ENCODE measurements around the gene CHCHD10.
"Not testable (repeated sequence)": the region's sequence is repeated elsewhere in the genome, so short reads cannot be mapped to it uniquely, and the experiment has no call there.

The CHCHD10 gene

DNA sequence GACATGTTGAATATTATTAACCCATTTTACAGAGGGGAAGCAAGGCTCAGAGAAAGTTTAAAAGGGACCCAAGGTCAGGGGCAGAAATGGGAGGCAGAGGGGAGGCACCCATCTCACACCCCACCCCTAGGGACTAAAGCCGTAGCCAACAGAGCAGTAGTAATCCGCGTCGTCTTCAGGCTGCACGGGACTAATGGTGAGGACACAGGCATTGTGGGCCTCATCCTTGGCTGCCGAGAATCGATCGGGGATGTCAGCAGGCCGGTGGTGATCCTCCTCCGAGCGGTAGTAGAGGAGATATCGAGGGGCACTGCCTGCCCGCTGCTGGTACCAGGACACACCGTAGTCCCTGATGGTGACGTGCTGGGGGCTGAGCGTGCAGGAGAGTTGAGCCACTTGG, 15.0 kb downstream of the CHCHD10 start:
- H3K4me1 Mint-ChIP-seq (ENCODE audit: low read depth): peaks cover 19% of the 10 kb centered on the region
- no peaks in the 10 kb centered on the region for H3K27me3 Mint-ChIP-seq
- H3K9me3 Mint-ChIP-seq: no peaks in the 10 kb centered on the region
- H3K27ac Mint-ChIP-seq: no peak overlapping the region
- H3K36me3 Mint-ChIP-seq (ENCODE audit: low read depth): peaks cover 4% of the 10 kb centered on the region
- no peak for DNase-seq
- H3K4me3 Mint-ChIP-seq: no peak overlapping the region

DNA sequence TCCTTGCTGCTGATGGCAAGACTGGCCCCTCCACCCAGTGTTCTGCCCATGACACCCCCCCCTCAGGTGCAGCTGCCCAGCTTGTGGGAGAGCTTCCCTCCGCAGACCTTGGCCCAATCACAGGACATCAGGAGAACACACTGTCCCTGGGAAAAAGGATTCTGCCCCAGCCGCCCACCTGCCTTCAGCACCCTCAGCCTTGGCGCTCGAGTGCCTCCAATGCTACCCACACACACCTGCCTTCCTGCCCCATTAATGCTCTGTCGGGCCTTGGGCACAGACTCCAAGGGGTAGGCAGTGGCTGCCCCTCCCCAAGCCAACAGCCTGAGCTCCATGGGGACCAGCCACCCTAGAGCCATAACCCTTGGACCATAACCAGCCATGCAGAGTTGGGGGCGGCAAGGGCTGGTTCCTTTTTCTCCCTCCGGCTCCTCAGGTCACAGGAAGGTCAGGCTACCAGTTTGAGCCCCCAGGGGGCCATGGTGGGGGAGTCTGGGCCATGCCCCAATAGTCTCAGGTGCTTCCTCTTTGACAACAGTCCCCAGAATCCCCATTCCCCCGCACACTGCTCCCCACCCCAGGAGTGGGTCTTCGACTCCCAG, 15.6 kb downstream of the CHCHD10 start:
- Mint-ChIP-seq H3K4me1 (ENCODE audit: low read depth) (peaks cover 19% of the 10 kb centered on the region), H3K27me3 (no peaks in the 10 kb centered on the region), H3K27ac (peak overlapping the region; percentile 83), H3K36me3 (ENCODE audit: low read depth) (peaks cover 4% of the 10 kb centered on the region), H3K4me3 (peak overlapping the region; percentile 80), H3K9me3 (no peaks in the 10 kb centered on the region)
- DNase-seq: no peak

DNA sequence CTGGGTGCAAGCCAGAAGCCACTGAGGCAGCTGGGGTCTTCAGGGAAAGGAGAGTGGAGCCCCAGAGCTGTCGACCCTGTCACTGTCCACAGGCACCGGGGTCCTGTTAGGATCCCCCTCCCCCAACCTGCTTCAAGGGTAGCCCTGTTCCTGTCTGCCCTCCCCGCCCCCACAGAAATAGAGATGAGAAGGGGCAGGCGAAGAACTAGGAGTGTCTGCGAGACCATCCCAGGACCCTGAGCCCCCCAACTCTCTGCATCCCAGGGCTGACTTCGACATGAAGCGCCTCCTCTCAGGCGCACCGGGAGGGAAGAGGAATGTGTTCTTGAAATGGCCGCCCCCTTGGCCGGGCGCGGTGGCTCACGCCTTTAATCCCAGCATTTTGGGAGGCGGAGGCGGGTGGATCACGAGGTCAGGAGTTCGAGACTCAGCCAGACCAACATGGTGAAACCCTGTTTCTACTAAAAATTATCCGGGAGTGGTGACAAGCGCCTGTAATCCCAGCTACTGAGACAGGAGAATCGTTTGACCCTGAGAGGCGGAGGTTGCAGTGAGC, 16.3 kb downstream of the CHCHD10 start:
- H3K4me3 Mint-ChIP-seq: peak overlapping the region; percentile 80
- no peak for DNase-seq
- no peaks in the 10 kb centered on the region for H3K27me3 Mint-ChIP-seq
- H3K36me3 Mint-ChIP-seq (ENCODE audit: low read depth): peaks cover 4% of the 10 kb centered on the region
- no peaks in the 10 kb centered on the region for H3K9me3 Mint-ChIP-seq
- peaks cover 19% of the 10 kb centered on the region for H3K4me1 Mint-ChIP-seq (ENCODE audit: low read depth)
- peak overlapping the region; percentile 87 for H3K27ac Mint-ChIP-seq

DNA sequence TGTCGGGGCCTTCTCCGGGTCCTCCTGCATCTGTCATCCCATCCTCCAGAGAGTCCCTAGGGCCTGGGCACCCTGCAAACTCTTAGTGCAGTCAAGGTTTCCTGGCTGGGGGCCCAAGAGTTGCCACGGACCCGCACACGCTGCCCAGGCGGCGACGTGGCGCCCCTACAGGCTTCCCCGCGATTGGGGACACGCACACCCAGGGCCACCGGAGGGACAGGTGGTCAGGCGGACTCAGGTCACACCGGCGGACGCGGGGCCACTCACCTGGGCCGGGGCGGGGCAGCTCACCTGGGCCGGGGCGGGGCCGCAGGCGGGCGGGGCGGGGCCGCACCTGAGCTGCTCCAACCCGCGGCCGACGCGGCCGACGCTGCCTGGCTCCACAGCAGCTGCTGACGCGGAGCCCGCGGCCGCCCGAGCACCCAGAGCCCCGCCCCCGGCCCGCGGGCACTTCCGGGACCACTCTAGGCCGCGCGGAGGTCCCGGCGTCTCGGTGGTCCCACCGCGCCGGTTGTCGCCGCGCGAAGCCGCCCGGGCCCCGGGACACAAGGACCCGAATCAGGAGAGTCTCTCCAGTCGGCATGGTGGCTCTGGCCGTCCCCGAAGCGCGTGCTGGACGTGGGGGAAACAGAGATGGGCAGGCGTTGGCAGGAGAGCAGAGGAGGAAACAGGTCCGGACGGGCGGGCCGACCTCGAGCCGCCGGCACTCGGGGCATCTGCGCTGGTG, 16.9 kb downstream of the CHCHD10 start, which contains the start of gene ZNF70:
ZNF70 (minus strand) TSS at position 399 of the 727 bp plus-strand sequence. CDS start 5,972 bp downstream, outside the sequence.
- peak within 1 kb of the TSS; percentile 87 for H3K27ac Mint-ChIP-seq
- peak within 1 kb of the TSS; percentile 83 for H3K4me3 Mint-ChIP-seq
- no peaks in the 10 kb centered on the region for H3K9me3 Mint-ChIP-seq
- peak; percentile 89 for DNase-seq
- peaks cover 19% of the 10 kb centered on the region for H3K4me1 Mint-ChIP-seq (ENCODE audit: low read depth)
- peaks cover 4% of the 10 kb centered on the region for H3K36me3 Mint-ChIP-seq (ENCODE audit: low read depth)
- H3K27me3 Mint-ChIP-seq: no peaks in the 10 kb centered on the region

DNA sequence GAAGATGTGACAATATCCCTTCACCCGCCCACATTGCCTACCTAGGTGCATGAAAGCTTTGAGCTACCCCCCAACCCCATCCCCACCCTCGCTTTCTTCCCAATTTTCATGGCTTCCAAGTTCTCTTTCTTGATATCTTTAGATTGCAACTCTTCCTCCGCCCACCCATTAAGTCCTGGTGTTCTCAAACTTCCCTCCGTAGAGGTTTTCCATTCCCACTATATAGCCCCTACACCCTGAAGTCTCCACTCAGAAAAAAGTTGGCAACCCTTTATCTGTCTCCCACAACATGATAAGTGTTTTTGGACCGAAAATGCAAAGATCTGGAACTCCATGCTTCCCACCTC, 17.4 kb downstream of the CHCHD10 start:
- peak overlapping the region; percentile 71 for H3K27ac Mint-ChIP-seq
- no peak for DNase-seq
- H3K4me1 Mint-ChIP-seq (ENCODE audit: low read depth): peaks cover 19% of the 10 kb centered on the region
- H3K9me3 Mint-ChIP-seq: no peaks in the 10 kb centered on the region
- peak overlapping the region; percentile 83 for H3K4me3 Mint-ChIP-seq
- peaks cover 6% of the 10 kb centered on the region for H3K36me3 Mint-ChIP-seq (ENCODE audit: low read depth)
- H3K27me3 Mint-ChIP-seq: no peaks in the 10 kb centered on the region

DNA sequence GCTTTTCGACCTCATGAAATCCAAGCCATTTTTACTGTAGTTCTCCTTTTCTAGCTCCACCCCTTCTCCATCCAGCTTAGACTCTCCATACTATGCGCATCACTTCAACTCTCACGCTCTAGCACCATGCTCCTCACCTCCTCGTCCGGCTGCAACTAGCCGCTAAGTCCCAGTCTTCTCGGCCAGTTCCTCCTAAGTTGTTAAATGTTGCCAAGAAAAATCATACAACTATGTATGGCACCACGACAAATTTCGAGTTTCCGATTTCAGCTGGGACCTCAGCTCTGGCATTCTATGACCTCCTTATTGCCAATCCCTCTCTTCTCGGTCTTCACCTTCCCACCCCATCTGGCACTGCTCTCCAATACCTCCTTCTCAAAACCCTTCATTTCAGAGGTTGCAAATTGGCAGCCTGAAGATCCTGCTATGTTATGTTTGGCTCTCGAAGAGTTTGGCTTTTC, 17.9 kb downstream of the CHCHD10 start:
- H3K36me3 Mint-ChIP-seq (ENCODE audit: low read depth): peaks cover 11% of the 10 kb centered on the region
- H3K27ac Mint-ChIP-seq: no peak overlapping the region
- peak overlapping the region; percentile 83 for H3K4me3 Mint-ChIP-seq
- H3K4me1 Mint-ChIP-seq (ENCODE audit: low read depth): peaks cover 19% of the 10 kb centered on the region
- H3K9me3 Mint-ChIP-seq: no peaks in the 10 kb centered on the region
- H3K27me3 Mint-ChIP-seq: no peaks in the 10 kb centered on the region
- no peak for DNase-seq

DNA sequence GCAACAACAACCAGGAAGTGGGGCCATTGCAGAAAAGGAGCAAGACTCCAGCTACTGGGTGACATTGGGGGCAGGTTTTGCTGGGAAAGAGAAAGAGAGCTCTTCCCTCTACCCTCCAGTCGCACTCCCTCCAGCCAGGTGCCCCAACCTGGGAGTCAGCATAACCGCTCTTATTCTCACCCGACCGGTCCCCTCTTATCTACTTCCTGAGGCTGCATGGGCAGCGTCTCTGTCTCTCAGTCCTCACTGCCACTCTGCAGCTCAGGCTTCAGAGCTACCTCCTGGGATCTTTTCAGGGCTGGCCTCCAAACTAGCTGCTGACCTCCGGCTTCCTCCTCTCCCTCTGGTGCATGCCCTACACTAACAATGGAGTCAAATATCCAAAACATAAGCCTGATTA, 22.0 kb downstream of the CHCHD10 start:
- Mint-ChIP-seq H3K4me1 (ENCODE audit: low read depth) (peaks cover 11% of the 10 kb centered on the region), H3K9me3 (no peaks in the 10 kb centered on the region), H3K36me3 (ENCODE audit: low read depth) (peaks cover 34% of the 10 kb centered on the region), H3K27ac (no peak overlapping the region), H3K4me3 (no peak overlapping the region), H3K27me3 (no peaks in the 10 kb centered on the region)
- no peak for DNase-seq

DNA sequence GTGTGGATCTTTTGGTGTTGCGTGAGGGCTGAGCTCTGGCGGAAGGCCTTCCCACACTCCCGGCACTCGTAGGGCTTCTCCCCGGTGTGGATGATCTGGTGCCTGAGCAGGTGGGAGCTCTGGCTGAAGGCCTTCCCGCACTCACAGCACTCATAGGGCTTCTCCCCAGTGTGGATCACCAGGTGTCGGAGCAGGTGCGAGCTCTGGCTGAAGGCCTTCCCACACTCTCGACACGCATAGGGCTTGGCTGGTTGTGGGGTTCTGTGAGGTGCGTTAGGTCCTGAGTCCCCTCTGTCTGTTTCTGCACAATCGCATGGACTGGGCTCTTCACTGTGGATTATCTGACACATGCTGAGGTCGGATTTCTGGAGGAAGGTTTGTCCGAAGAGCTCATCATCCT, 23.3 kb downstream of the CHCHD10 start:
- H3K36me3 Mint-ChIP-seq (ENCODE audit: low read depth): peaks cover 31% of the 10 kb centered on the region
- H3K4me3 Mint-ChIP-seq: no peak overlapping the region
- H3K27me3 Mint-ChIP-seq: no peaks in the 10 kb centered on the region
- H3K4me1 Mint-ChIP-seq (ENCODE audit: low read depth): no peaks in the 10 kb centered on the region
- no peak for DNase-seq
- H3K9me3 Mint-ChIP-seq: no peaks in the 10 kb centered on the region
- H3K27ac Mint-ChIP-seq: no peak overlapping the region

DNA sequence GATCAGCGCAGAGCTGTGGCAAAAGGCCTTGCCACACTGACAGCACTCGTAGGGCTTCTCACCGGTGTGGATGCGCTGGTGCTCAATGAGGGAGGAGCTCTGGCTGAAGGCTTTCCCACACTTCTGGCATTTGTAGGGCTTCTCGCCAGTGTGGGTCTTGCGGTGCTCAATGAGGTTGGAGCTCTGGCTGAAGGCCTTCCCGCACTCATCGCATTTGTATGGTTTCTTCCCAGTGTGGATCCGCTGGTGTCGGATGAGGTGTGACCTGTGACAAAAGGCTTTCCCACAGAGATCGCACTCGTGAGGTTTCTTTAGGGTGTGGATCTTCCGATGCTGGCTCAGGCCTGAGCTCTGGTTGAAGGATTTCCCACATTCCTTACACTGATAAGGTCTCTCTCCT, 23.8 kb downstream of the CHCHD10 start:
- Mint-ChIP-seq H3K9me3 (no peaks in the 10 kb centered on the region), H3K4me1 (ENCODE audit: low read depth) (no peaks in the 10 kb centered on the region), H3K4me3 (no peak overlapping the region), H3K27ac (no peak overlapping the region), H3K27me3 (no peaks in the 10 kb centered on the region), H3K36me3 (ENCODE audit: low read depth) (peaks cover 31% of the 10 kb centered on the region)
- DNase-seq: no peak

DNA sequence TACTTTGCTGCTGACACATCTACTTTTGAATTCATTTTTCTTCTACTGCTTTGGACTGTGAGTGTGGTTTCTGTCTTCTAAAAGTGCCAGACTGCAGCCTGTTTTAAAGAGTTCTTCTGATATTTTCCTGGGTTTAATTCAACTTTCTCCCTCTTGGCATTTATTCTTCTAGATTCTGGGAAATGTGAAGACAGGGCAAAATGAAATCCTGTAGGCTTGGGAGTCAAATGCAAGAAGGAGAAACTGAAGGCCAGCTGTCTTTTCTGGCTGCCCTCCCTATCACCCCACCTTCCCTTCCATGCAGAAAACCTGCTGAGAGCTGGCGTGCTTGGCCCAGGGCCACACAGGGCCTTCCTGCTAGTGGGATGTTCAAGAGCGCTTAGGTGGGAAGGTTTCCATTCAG, 24.5 kb downstream of the CHCHD10 start:
- Mint-ChIP-seq H3K9me3 (no peaks in the 10 kb centered on the region), H3K4me1 (ENCODE audit: low read depth) (no peaks in the 10 kb centered on the region), H3K4me3 (no peak overlapping the region), H3K36me3 (ENCODE audit: low read depth) (peaks cover 31% of the 10 kb centered on the region), H3K27ac (no peak overlapping the region), H3K27me3 (no peaks in the 10 kb centered on the region)
- no peak for DNase-seq

DNA sequence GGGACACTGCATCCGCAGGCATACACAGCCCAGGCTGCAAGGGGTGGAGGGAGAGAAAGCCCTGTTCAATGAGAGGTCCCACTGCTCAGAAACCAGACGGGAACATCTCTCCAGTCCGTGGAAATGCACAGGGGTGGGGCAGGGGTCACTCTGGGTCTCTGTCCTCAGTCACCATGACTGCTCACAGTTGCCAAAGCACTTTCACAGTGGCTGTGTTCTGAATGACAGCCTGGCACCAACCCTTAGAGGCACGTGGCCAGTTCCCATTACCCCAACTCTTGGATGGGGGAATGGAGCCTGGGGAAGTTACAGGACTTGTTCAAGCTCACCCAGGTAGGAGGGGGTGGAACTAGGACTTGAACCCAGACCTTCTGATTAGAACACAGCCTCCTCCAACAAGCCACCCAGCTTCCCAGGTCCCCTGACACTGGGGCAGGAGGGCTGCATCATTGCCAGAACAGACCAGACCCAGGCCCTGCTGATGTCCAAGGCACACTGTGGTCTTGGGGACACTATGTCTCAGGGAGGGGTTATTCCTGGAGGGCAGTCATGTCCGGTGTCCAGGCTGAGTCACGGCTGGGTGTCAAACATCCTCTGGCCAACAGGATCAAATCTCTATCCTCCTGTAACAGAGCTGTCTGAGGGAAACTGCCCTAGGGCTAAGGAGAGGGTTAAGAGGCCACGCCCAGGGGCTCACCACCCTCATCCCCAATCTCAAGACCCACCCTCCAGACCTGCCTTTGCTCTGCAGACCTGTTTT, 25.1 kb downstream of the CHCHD10 start:
- no peak for DNase-seq
- Mint-ChIP-seq H3K36me3 (ENCODE audit: low read depth) (peaks cover 31% of the 10 kb centered on the region), H3K27me3 (no peaks in the 10 kb centered on the region), H3K27ac (no peak overlapping the region), H3K4me3 (no peak overlapping the region), H3K9me3 (no peaks in the 10 kb centered on the region), H3K4me1 (ENCODE audit: low read depth) (no peaks in the 10 kb centered on the region)

DNA sequence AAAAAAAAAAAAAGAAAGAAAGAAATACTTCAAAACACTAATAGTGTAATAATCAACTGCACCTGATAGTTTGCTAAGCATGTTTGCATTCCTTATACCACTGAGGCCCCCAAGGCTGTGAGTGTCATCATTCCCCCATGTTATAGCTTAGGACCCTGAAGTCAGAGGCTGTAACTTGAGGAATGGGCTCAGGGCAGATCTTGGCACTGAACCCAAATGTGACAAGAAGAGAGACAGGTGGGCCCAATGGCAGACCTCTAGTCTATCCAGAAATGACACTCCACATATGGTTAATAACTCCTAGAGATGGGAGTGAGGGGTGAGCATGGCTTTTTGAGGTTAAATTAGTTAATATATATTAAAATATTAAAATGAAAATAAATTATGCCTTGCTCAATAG, 30.1 kb downstream of the CHCHD10 start:
- Mint-ChIP-seq H3K4me3 (no peak overlapping the region), H3K27me3 (no peaks in the 10 kb centered on the region), H3K27ac (no peak overlapping the region), H3K4me1 (ENCODE audit: low read depth) (no peaks in the 10 kb centered on the region), H3K9me3 (no peaks in the 10 kb centered on the region), H3K36me3 (ENCODE audit: low read depth) (peaks cover 2% of the 10 kb centered on the region)
- no peak for DNase-seq

DNA sequence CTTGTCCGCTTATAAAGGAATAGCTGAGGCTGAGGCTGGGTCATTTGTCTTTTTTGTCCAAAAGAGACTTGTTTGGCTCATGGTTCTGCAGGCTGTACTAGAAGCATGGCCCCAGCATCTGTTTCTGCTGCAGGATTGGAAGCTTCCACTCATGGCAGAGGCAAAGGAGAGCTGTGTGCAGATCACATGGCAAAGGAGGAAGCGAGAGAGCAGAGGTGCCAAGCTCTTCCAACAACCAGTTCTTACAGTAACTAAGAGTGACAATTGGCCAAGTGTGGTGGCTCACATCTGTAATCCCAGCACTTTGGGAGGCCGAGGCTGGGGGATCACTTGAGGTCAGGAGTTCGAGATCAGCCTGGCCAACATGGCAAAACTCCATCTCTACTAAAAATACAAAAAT, 39.7 kb downstream of the CHCHD10 start:
- not testable (repeated sequence) for DNase-seq; H3K36me3 Mint-ChIP-seq (ENCODE audit: low read depth); H3K4me1 Mint-ChIP-seq (ENCODE audit: low read depth); H3K27me3 Mint-ChIP-seq; H3K27ac Mint-ChIP-seq; H3K4me3 Mint-ChIP-seq; H3K9me3 Mint-ChIP-seq

DNA sequence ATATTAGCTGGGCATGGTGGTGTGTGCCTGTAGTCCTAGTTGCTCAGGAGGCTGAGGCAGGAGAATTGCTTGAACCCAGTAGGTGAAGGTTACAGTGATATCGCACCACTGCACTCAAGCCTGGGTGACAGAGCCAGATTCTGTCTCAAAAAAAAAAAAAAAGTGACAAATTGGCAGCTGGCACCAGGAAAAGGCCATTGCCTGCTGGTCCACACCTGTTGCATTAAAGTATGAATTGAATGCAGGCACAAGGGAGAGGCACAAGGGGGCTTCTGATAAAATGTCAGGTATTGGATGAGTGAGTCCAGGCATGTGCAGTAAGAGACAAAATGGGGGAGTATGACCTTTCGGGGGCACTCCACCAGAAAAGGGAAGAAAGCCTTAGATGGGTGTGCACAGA, 45.0 kb downstream of the CHCHD10 start:
- Mint-ChIP-seq H3K36me3 (ENCODE audit: low read depth) (no peaks in the 10 kb centered on the region), H3K27ac (no peak overlapping the region), H3K27me3 (no peaks in the 10 kb centered on the region), H3K4me1 (ENCODE audit: low read depth) (no peaks in the 10 kb centered on the region), H3K9me3 (no peaks in the 10 kb centered on the region), H3K4me3 (no peak overlapping the region)
- no peak for DNase-seq

DNA sequence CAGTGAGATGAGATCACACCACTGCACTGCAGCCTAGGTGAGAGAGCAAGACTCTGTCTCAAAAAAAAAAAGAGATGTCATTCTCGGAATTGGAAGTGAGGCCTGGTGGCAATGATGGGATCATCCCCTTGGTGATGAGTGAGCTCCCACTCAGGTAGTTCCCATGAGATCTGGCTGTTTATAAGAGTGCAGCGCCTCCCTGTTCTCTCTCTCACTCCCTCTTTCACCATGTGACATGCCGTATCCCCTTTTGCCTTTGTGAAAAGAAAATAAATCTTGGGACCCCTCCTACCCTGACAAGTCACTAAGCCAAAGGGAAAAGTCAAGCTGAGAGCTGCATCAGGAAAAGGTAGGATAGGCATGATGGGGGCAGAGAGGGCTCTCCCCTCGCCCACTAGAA, 45.6 kb downstream of the CHCHD10 start:
- DNase-seq: no peak
- no peak overlapping the region for H3K27ac Mint-ChIP-seq
- peaks cover 5% of the 10 kb centered on the region for H3K4me1 Mint-ChIP-seq (ENCODE audit: low read depth)
- H3K9me3 Mint-ChIP-seq: no peaks in the 10 kb centered on the region
- no peaks in the 10 kb centered on the region for H3K36me3 Mint-ChIP-seq (ENCODE audit: low read depth)
- no peak overlapping the region for H3K4me3 Mint-ChIP-seq
- H3K27me3 Mint-ChIP-seq: no peaks in the 10 kb centered on the region
